AG04450 (cell line): ENCODE results near the gene NUP210. TPM values are rescaled to one million over a fixed set of nuclear protein-coding genes. Genes with fewer than 3 reads are reported as not detected.
A peak's percentile ranks its signal among the peaks of the same experiment; 100 is the strongest.

Source experiments
- CTCF ChIA-PET: fragments of 300-600, 350-600 bp; formaldehyde crosslinking; extraction: SDS; loops from one replicate; lab custom pipeline; 2022; ENCODE audit warnings: antibody characterized with exemption, inconsistent platforms; lab: Charles Lee
- POLR2A ChIA-PET: fragments of 350-600 bp; formaldehyde crosslinking; extraction: SDS; loops from one replicate; lab custom pipeline; 2021; ENCODE audit warnings: antibody characterized with exemption, inconsistent platforms; lab: Yijun Ruan, JAX
- DNase-seq: peaks from one replicate; pipeline ENCODE4 v3.0.0-alpha.2; 2011; ENCODE audit warnings: low read depth, low spot score
- H3K27ac ChIP-seq: one replicate; pipeline ENCODE4 v1.5.1; 2012; ENCODE audit warnings: low read depth, low read length, control low read depth
- H3K27me3 ChIP-seq: one replicate; pipeline ENCODE4 v1.6.0; 2012; ENCODE audit warnings: low read length; ENCODE audit not compliant: control insufficient read depth, insufficient read depth
- H3K4me3 ChIP-seq: 2 replicates; pipeline ENCODE4 v1.5.1; 2011; ENCODE audit warnings: mild to moderate bottlenecking, low read depth, low read length, control low read depth
- H3K9me3 ChIP-seq: 2 replicates; pipeline ENCODE4 v1.5.1; 2012; ENCODE audit warnings: low read length; ENCODE audit not compliant: control insufficient read depth, insufficient read depth
- CTCF ChIP-seq: IDR thresholded peaks from 2 replicates; pipeline ENCODE4 v1.5.1; 2011; ENCODE audit warnings: low read depth, low read length, control low read depth, inconsistent platforms
- polyA plus RNA-seq: library from polyadenylated mRNA; depleted of rRNA; stranded (reverse); fragments of >200 nt; gene quantifications from 2 replicates; pipeline ENCODE4 v1.2.3, GENCODE V29; 2011

The NUP210 gene
- polyA plus RNA-seq, 1 experiment = 0.05 TPM

GRCh38 chr3:13358051-13358450 lies 62.1 kb downstream of the NUP210 start:
- no peak for TF ChIP-seq CTCF
- H3K27ac ChIP-seq = no peak overlapping the region
- POLR2A ChIA-PET = no interaction called here
- CTCF ChIA-PET = no interaction called here
- no peak overlapping the region for H3K4me3 ChIP-seq
- no peak for DNase-seq
- H3K9me3 ChIP-seq = no peaks in the 10 kb centered on the region; the same call in 1 of the 2 replicates
- H3K27me3 ChIP-seq = peaks cover 16% of the 10 kb centered on the region

- no peak for TF ChIP-seq CTCF
- Histone ChIP-seq H3K9me3 (no peaks in the 10 kb centered on the region; the same call in 1 of the 2 replicates), H3K27ac (no peak overlapping the region), H3K4me3 (no peak overlapping the region), H3K27me3 (peaks cover 16% of the 10 kb centered on the region)
- DNase-seq = no peak
- CTCF ChIA-PET = no interaction called here
- POLR2A ChIA-PET = no interaction called here
Measured at GRCh38 chr3:13357074-13357473, 63.0 kb downstream of the NUP210 start.

- Histone ChIP-seq H3K9me3 (no peaks in the 10 kb centered on the region; the same call in 1 of the 2 replicates), H3K27me3 (peaks cover 14% of the 10 kb centered on the region), H3K27ac (no peak overlapping the region), H3K4me3 (no peak overlapping the region)
- POLR2A ChIA-PET = no interaction called here
- CTCF ChIA-PET = interaction anchor here (2.1 kb wide), 1 partner anchor 99 kb away, joined by 7 read pairs; no protein-coding TSS in a partner anchor
- DNase-seq = no peak
- peak; percentile 37 for TF ChIP-seq CTCF
Measured at GRCh38 chr3:13353936-13354542, 66.1 kb downstream of the NUP210 start.

- POLR2A ChIA-PET = no interaction called here
- peaks cover 12% of the 10 kb centered on the region for H3K27me3 ChIP-seq
- H3K9me3 ChIP-seq = no peaks in the 10 kb centered on the region; the same call in 1 of the 2 replicates
- TF ChIP-seq CTCF = no peak
- DNase-seq = no peak
- H3K27ac ChIP-seq = no peak overlapping the region
- no peak overlapping the region for H3K4me3 ChIP-seq
- CTCF ChIA-PET = interaction anchor here (2.1 kb wide), 1 partner anchor 99 kb away, joined by 7 read pairs; no protein-coding TSS in a partner anchor
Measured at GRCh38 chr3:13353506-13353905, 66.6 kb downstream of the NUP210 start.

- peak overlapping the region; percentile 2 for H3K27ac ChIP-seq
- no peak for DNase-seq
- no peaks in the 10 kb centered on the region; the same call in 1 of the 2 replicates for H3K9me3 ChIP-seq
- H3K27me3 ChIP-seq = peaks cover 9% of the 10 kb centered on the region
- TF ChIP-seq CTCF = no peak
- CTCF ChIA-PET = interaction anchor here (1.0 kb wide), 1 partner anchor 100 kb away, joined by 3 read pairs; no protein-coding TSS in a partner anchor
- POLR2A ChIA-PET = no interaction called here
- no peak overlapping the region for H3K4me3 ChIP-seq
Measured at GRCh38 chr3:13352621-13353131, 67.4 kb downstream of the NUP210 start.
